ENCODE results near the gene AGMAT.

GRCh38 chr1:15559189-15559810 is 25.6 kb downstream of the AGMAT start:
- TF ChIP-seq CTCF (IDR thresholded peaks at IDR 0.05): no peak
- no peak for TF ChIP-seq POLR2A (IDR thresholded peaks at IDR 0.05)

Data from tibial nerve (tissue), 3 donors.